HCT116 (cell line): Measurements from ENCODE around the gene FCRL2. TPM values are rescaled to one million over a fixed set of nuclear protein-coding genes. Genes with fewer than 3 reads are reported as not detected.

Experiments used
- ATAC-seq: fragments of 200-7000 bp; cut with Tn5 transposase; 2 replicates; pipeline ENCODE4 v1.9.1; 2020; ENCODE audit warnings: mild to moderate bottlenecking, moderate library complexity
- BruUV-seq: library from RNA; stranded (reverse); fragments of 400-500 nt; replicated peaks from 2 replicates; lab custom pipeline; 2021; lab: Mats Ljungman, UMichigan
- CTCF ChIA-PET: fragments of 300-600 bp; sonication (Branson Sonifier 250); formaldehyde crosslinking; loops from one replicate; lab custom pipeline; 2021; ENCODE audit warnings: antibody characterized with exemption; lab: Charles Lee
- POLR2A ChIA-PET: fragments of 300-600, 350-600 bp; sonication (Branson Sonifier 250); formaldehyde crosslinking; loops from one replicate; lab custom pipeline; 2021; ENCODE audit warnings: antibody characterized with exemption; lab: Charles Lee
- RAD21 ChIA-PET, 2 experiments: fragments of 300-600 bp; sonication (Branson Sonifier 250); formaldehyde crosslinking; loops; one replicate each; lab custom pipeline; 2023; ENCODE audit warnings: low total read pairs in 2 of 2; ENCODE audit not compliant: uncharacterized antibody in 2 of 2, unreplicated experiment in 2 of 2, low non-redundant PET in 1 of 2; lab: Charles Lee
- DNase-seq: peaks from one replicate; pipeline ENCODE4 v3.0.0-alpha.2; 2010; ENCODE audit warnings: low read depth, low spot score
- H2AFZ ChIP-seq: fragments of 200-600 bp; shearing (Covaris generic), sonication (generic); 2 replicates; pipeline ENCODE4 v1.6.1; 2017; ENCODE audit warnings: low read depth, mixed run types, mixed read lengths, antibody characterized with exemption, low read length; ENCODE audit not compliant: poor library complexity, severe bottlenecking
- H3K27ac ChIP-seq: 2 replicates; pipeline ENCODE4 v1.5.1; 2012; ENCODE audit warnings: low read depth, low read length
- H3K27me3 ChIP-seq: fragments of 200-600 bp; sonication (generic); 2 replicates; pipeline ENCODE4 v1.6.1; 2016; ENCODE audit warnings: mixed run types, low read length, mixed read lengths; ENCODE audit not compliant: insufficient read depth
- H3K36me3 ChIP-seq, 2 experiments: fragments of 200-500 bp in 1 of 2; fragments of 200-600 bp in 1 of 2; sonication (Bioruptor generic) in 1 of 2; sonication (generic) in 1 of 2; 2 replicates each; pipeline versions ENCODE4 v1.5.1 to v1.6.1; 2014 to 2016; ENCODE audit warnings: low read length in 2 of 2, inconsistent platforms in 1 of 2, mixed read lengths in 1 of 2, mixed run types in 1 of 2; ENCODE audit not compliant: insufficient read depth in 2 of 2, control insufficient read depth in 1 of 2
- H3K4me1 ChIP-seq, 2 experiments: fragments of 200-600 bp in 1 of 2; sonication (generic) in 1 of 2; 2 replicates each; pipeline versions ENCODE4 v1.5.1 to v1.6.1; 2012 to 2017; ENCODE audit warnings: low read length in 2 of 2, inconsistent platforms in 1 of 2, mild to moderate bottlenecking in 1 of 2, mixed read lengths in 1 of 2, mixed run types in 1 of 2, moderate library complexity in 1 of 2; ENCODE audit not compliant: insufficient read depth in 2 of 2, control insufficient read depth in 1 of 2
- H3K4me2 ChIP-seq: fragments of 200-600 bp; sonication (generic); 2 replicates; pipeline ENCODE4 v1.6.1; 2017; ENCODE audit warnings: mixed run types, low read length, mixed read lengths
- H3K4me3 ChIP-seq, 2 experiments: fragments of 200-600 bp in 1 of 2; sonication (generic) in 1 of 2; replicated peaks in 1 of 2; 2 replicates each; pipeline ENCODE4 v1.5.1; 2011 to 2016; ENCODE audit warnings: low read length in 2 of 2, control low read depth in 1 of 2, low read depth in 1 of 2, mild to moderate bottlenecking in 1 of 2, mixed read lengths in 1 of 2, mixed run types in 1 of 2
- H3K79me2 ChIP-seq: fragments of 200-600 bp; sonication (generic); 2 replicates; pipeline ENCODE4 v1.6.1; 2017; ENCODE audit warnings: mild to moderate bottlenecking, mixed run types, low read length, moderate library complexity, mixed read lengths; ENCODE audit not compliant: insufficient read depth
- H3K9ac ChIP-seq: fragments of 200-600 bp; sonication (generic); 2 replicates; pipeline ENCODE4 v1.6.1; 2016; ENCODE audit warnings: low read length, mixed read lengths
- H3K9me2 ChIP-seq: fragments of 200-600 bp; sonication (generic), shearing (Covaris generic); 2 replicates; pipeline ENCODE4 v1.6.1; 2017; ENCODE audit warnings: mixed run types, mild to moderate bottlenecking, moderate library complexity; ENCODE audit not compliant: insufficient read depth
- H3K9me3 ChIP-seq, 2 experiments: fragments of 200-500 bp in 1 of 2; fragments of 200-600 bp in 1 of 2; sonication (Bioruptor generic) in 1 of 2; sonication (generic) in 1 of 2; 2 replicates each; pipeline ENCODE4 v1.6.1; 2014 to 2017; ENCODE audit warnings: low read length in 2 of 2, mixed read lengths in 2 of 2, inconsistent platforms in 1 of 2, low read depth in 1 of 2, mild to moderate bottlenecking in 1 of 2, mixed run types in 1 of 2, moderate library complexity in 1 of 2; ENCODE audit not compliant: control insufficient read depth in 1 of 2, insufficient read depth in 1 of 2
- H4K20me1 ChIP-seq: fragments of 200-600 bp; sonication (generic), shearing (Covaris generic); 2 replicates; pipeline ENCODE4 v1.6.1; 2017; ENCODE audit warnings: mixed run types, mild to moderate bottlenecking, moderate library complexity; ENCODE audit not compliant: insufficient read depth
- ATF3 ChIP-seq: IDR thresholded peaks from 2 replicates; pipeline ENCODE4 v1.6.1; 2012
- CEBPB ChIP-seq: IDR thresholded peaks from 2 replicates; pipeline ENCODE4 v1.6.1; 2012; ENCODE audit warnings: low read depth
- EZH2 ChIP-seq: fragments of 200-600 bp; sonication (generic); IDR thresholded peaks from 2 replicates; pipeline ENCODE4 v1.6.1; 2017; ENCODE audit warnings: antibody characterized with exemption, mixed run types
- EZH2phosphoT487 ChIP-seq: fragments of 200-600 bp; IDR thresholded peaks from 2 replicates; pipeline ENCODE4 v1.6.1; 2018; ENCODE audit warnings: antibody characterized with exemption, borderline replicate concordance
- FOSL1 ChIP-seq: IDR thresholded peaks from 2 replicates; pipeline ENCODE4 v1.6.1; 2012; ENCODE audit warnings: low read depth
- POLR2AphosphoS5 ChIP-seq: IDR thresholded peaks from 2 replicates; pipeline ENCODE4 v1.6.1; 2011; ENCODE audit warnings: mild to moderate bottlenecking, low read depth, low read length, moderate library complexity
- SIN3A ChIP-seq: IDR thresholded peaks from 2 replicates; pipeline ENCODE4 v1.6.1; 2012; ENCODE audit warnings: low read depth
- SP1 ChIP-seq: IDR thresholded peaks from 2 replicates; pipeline ENCODE4 v1.6.1; 2012; ENCODE audit warnings: low read depth
- SRF ChIP-seq: IDR thresholded peaks from 2 replicates; pipeline ENCODE4 v1.6.1; 2012; ENCODE audit warnings: low read depth
- YY1 ChIP-seq: IDR thresholded peaks from 2 replicates; pipeline ENCODE4 v1.6.1; 2011; ENCODE audit warnings: low read length, low read depth, moderate library complexity, mild to moderate bottlenecking; ENCODE audit not compliant: insufficient replicate concordance; ENCODE audit errors: extremely low read depth
- ZNF274 ChIP-seq: fragments of 200-500 bp; sonication (Bioruptor generic); IDR thresholded peaks from 2 replicates; pipeline ENCODE4 v1.6.1; 2014; ENCODE audit warnings: mild to moderate bottlenecking, low read depth, low read length, inconsistent platforms
- intact Hi-C: fragments of 100-400 bp; cut with micrococcal nuclease; formaldehyde crosslinking; loops from 2 replicates; pipeline ENCODE4 v1.10.0; 2022
- total RNA-seq: library from RNA; stranded (reverse); gene quantifications from one replicate; pipeline ENCODE4 v1.2.1, GENCODE V29; 2021; ENCODE audit not compliant: unreplicated experiment
- TF ChIP-seq, protein P1 (sequence below): IDR thresholded peaks from 2 replicates; pipeline ENCODE4 v1.6.1; 2012; ENCODE audit warnings: low read depth
- TF ChIP-seq, protein P2 (sequence below): IDR thresholded peaks from 2 replicates; pipeline ENCODE4 v1.6.1; 2011; ENCODE audit warnings: mild to moderate bottlenecking, low read length, moderate library complexity; ENCODE audit not compliant: insufficient replicate concordance; ENCODE audit errors: extremely low read depth
- TF ChIP-seq, protein P3 (sequence below): IDR thresholded peaks from 2 replicates; pipeline ENCODE4 v1.6.1; 2012

Gene FCRL2
- total RNA-seq, 1 experiment from 2014 or later: not detected

DNA sequence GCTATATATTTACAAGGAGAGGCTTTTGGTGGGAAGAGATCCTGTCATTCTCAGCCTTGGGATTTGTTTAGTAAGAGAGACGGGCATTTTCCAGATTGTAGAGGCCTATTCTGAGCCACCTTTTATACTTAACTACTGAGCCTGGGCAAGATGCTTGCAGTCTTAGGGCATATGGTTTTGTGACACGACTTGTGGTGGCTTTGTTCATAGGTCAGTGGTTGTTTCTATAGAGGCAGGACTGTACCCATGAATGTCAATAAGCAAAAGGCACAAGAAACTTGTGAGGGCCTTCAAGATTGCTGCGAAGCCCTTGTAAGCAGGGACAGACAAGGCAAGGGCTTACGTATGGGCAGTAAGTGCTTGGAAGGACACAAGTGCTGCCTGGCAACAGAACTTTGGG is 73.0 kb downstream of the FCRL2 start (continued):
- no peak for TF ChIP-seq YY1
- no peak for TF ChIP-seq ATF3
- no peak for TF ChIP-seq SRF
- no peak for TF ChIP-seq EZH2phosphoT487
- TF ChIP-seq, protein P1, sequence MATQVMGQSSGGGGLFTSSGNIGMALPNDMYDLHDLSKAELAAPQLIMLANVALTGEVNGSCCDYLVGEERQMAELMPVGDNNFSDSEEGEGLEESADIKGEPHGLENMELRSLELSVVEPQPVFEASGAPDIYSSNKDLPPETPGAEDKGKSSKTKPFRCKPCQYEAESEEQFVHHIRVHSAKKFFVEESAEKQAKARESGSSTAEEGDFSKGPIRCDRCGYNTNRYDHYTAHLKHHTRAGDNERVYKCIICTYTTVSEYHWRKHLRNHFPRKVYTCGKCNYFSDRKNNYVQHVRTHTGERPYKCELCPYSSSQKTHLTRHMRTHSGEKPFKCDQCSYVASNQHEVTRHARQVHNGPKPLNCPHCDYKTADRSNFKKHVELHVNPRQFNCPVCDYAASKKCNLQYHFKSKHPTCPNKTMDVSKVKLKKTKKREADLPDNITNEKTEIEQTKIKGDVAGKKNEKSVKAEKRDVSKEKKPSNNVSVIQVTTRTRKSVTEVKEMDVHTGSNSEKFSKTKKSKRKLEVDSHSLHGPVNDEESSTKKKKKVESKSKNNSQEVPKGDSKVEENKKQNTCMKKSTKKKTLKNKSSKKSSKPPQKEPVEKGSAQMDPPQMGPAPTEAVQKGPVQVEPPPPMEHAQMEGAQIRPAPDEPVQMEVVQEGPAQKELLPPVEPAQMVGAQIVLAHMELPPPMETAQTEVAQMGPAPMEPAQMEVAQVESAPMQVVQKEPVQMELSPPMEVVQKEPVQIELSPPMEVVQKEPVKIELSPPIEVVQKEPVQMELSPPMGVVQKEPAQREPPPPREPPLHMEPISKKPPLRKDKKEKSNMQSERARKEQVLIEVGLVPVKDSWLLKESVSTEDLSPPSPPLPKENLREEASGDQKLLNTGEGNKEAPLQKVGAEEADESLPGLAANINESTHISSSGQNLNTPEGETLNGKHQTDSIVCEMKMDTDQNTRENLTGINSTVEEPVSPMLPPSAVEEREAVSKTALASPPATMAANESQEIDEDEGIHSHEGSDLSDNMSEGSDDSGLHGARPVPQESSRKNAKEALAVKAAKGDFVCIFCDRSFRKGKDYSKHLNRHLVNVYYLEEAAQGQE: no peak
- TF ChIP-seq EZH2: no peak
- TF ChIP-seq, all 23 proteins: peak for 0

DNA sequence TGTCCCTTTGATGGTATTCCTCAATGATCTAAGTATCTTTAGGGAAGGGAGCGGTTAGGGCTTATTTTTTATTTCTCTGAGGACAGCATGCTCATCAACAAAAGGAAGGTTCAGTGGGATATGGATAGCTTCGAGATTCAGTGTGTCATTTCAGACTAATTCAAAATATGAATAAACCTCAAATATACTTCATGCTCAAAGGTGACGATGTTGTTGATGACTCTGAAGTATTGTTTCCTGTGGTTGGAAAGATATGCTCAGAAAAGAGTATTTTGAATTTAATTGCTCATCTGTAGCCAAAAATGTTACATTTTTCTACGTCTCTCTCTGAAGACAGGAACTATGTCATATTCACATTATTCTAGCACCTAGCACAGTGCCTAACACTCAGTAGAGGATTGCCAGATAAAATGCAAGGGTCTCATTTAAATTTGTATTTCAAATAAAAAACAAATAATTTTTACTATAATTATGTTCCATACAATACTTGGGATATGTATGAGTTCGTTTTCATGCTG is 74.6 kb downstream of the FCRL2 start:
- ChIA-PET CTCF (no interaction called here), RAD21 (no interaction called here), POLR2A (no interaction called here)
- Histone ChIP-seq H3K4me3 (no peak overlapping the region), H3K36me3 (no peaks in the 10 kb centered on the region), H3K9me3 (no peaks in the 10 kb centered on the region), H3K9me2 (no peaks in the 10 kb centered on the region), H2AFZ (no peak overlapping the region), H3K4me2 (no peak overlapping the region), H3K79me2 (no peaks in the 10 kb centered on the region), H4K20me1 (no peaks in the 10 kb centered on the region), H3K9ac (no peak overlapping the region), H3K27me3 (peaks cover 45% of the 10 kb centered on the region), H3K27ac (no peak overlapping the region), H3K4me1 (no peaks in the 10 kb centered on the region)
- no TSS peak for BruUV-seq
- DNase-seq (no peak), ATAC-seq (no peak)
- intact Hi-C loops: no loop called here
- TF ChIP-seq ZNF274: no peak
- TF ChIP-seq, protein P2, sequence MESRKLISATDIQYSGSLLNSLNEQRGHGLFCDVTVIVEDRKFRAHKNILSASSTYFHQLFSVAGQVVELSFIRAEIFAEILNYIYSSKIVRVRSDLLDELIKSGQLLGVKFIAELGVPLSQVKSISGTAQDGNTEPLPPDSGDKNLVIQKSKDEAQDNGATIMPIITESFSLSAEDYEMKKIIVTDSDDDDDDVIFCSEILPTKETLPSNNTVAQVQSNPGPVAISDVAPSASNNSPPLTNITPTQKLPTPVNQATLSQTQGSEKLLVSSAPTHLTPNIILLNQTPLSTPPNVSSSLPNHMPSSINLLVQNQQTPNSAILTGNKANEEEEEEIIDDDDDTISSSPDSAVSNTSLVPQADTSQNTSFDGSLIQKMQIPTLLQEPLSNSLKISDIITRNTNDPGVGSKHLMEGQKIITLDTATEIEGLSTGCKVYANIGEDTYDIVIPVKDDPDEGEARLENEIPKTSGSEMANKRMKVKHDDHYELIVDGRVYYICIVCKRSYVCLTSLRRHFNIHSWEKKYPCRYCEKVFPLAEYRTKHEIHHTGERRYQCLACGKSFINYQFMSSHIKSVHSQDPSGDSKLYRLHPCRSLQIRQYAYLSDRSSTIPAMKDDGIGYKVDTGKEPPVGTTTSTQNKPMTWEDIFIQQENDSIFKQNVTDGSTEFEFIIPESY: no peak
- no peak for TF ChIP-seq CEBPB
- no peak for TF ChIP-seq ATF3
- no peak for TF ChIP-seq SRF
- no peak for TF ChIP-seq EZH2
- TF ChIP-seq SIN3A: no peak
- TF ChIP-seq POLR2AphosphoS5: no peak
- TF ChIP-seq, protein P3, sequence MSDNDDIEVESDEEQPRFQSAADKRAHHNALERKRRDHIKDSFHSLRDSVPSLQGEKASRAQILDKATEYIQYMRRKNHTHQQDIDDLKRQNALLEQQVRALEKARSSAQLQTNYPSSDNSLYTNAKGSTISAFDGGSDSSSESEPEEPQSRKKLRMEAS: no peak
- TF ChIP-seq FOSL1: no peak
- TF ChIP-seq SP1: no peak
- TF ChIP-seq, protein P1: no peak
